HCT116 (cell line): ENCODE measurements around the gene PTDSS2. TPM values are rescaled to one million over a fixed set of nuclear protein-coding genes. Genes with fewer than 3 reads are reported as not detected.

Experiments used
- ATAC-seq: fragments of 200-7000 bp; cut with Tn5 transposase; 2 replicates; pipeline ENCODE4 v1.9.1; 2020; ENCODE audit warnings: mild to moderate bottlenecking, moderate library complexity
- BruUV-seq: library from RNA; stranded (reverse); fragments of 400-500 nt; replicated peaks from 2 replicates; lab custom pipeline; 2021; lab: Mats Ljungman, UMichigan
- CTCF ChIA-PET: fragments of 300-600 bp; sonication (Branson Sonifier 250); formaldehyde crosslinking; loops from one replicate; lab custom pipeline; 2021; ENCODE audit warnings: antibody characterized with exemption; lab: Charles Lee
- POLR2A ChIA-PET: fragments of 300-600, 350-600 bp; sonication (Branson Sonifier 250); formaldehyde crosslinking; loops from one replicate; lab custom pipeline; 2021; ENCODE audit warnings: antibody characterized with exemption; lab: Charles Lee
- RAD21 ChIA-PET, 2 experiments: fragments of 300-600 bp; sonication (Branson Sonifier 250); formaldehyde crosslinking; loops; one replicate each; lab custom pipeline; 2023; ENCODE audit warnings: low total read pairs in 2 of 2; ENCODE audit not compliant: uncharacterized antibody in 2 of 2, unreplicated experiment in 2 of 2, low non-redundant PET in 1 of 2; lab: Charles Lee
- DNase-seq: peaks from one replicate; pipeline ENCODE4 v3.0.0-alpha.2; 2010; ENCODE audit warnings: low read depth, low spot score
- H2AFZ ChIP-seq: fragments of 200-600 bp; shearing (Covaris generic), sonication (generic); 2 replicates; pipeline ENCODE4 v1.6.1; 2017; ENCODE audit warnings: low read depth, mixed run types, mixed read lengths, antibody characterized with exemption, low read length; ENCODE audit not compliant: poor library complexity, severe bottlenecking
- H3K27ac ChIP-seq: 2 replicates; pipeline ENCODE4 v1.5.1; 2012; ENCODE audit warnings: low read depth, low read length
- H3K27me3 ChIP-seq: fragments of 200-600 bp; sonication (generic); 2 replicates; pipeline ENCODE4 v1.6.1; 2016; ENCODE audit warnings: mixed run types, low read length, mixed read lengths; ENCODE audit not compliant: insufficient read depth
- H3K36me3 ChIP-seq, 2 experiments: fragments of 200-500 bp in 1 of 2; fragments of 200-600 bp in 1 of 2; sonication (Bioruptor generic) in 1 of 2; sonication (generic) in 1 of 2; 2 replicates each; pipeline versions ENCODE4 v1.5.1 to v1.6.1; 2014 to 2016; ENCODE audit warnings: low read length in 2 of 2, inconsistent platforms in 1 of 2, mixed read lengths in 1 of 2, mixed run types in 1 of 2; ENCODE audit not compliant: insufficient read depth in 2 of 2, control insufficient read depth in 1 of 2
- H3K4me1 ChIP-seq, 2 experiments: fragments of 200-600 bp in 1 of 2; sonication (generic) in 1 of 2; 2 replicates each; pipeline versions ENCODE4 v1.5.1 to v1.6.1; 2012 to 2017; ENCODE audit warnings: low read length in 2 of 2, inconsistent platforms in 1 of 2, mild to moderate bottlenecking in 1 of 2, mixed read lengths in 1 of 2, mixed run types in 1 of 2, moderate library complexity in 1 of 2; ENCODE audit not compliant: insufficient read depth in 2 of 2, control insufficient read depth in 1 of 2
- H3K4me2 ChIP-seq: fragments of 200-600 bp; sonication (generic); 2 replicates; pipeline ENCODE4 v1.6.1; 2017; ENCODE audit warnings: mixed run types, low read length, mixed read lengths
- H3K4me3 ChIP-seq, 2 experiments: fragments of 200-600 bp in 1 of 2; sonication (generic) in 1 of 2; replicated peaks in 1 of 2; 2 replicates each; pipeline ENCODE4 v1.5.1; 2011 to 2016; ENCODE audit warnings: low read length in 2 of 2, control low read depth in 1 of 2, low read depth in 1 of 2, mild to moderate bottlenecking in 1 of 2, mixed read lengths in 1 of 2, mixed run types in 1 of 2
- H3K79me2 ChIP-seq: fragments of 200-600 bp; sonication (generic); 2 replicates; pipeline ENCODE4 v1.6.1; 2017; ENCODE audit warnings: mild to moderate bottlenecking, mixed run types, low read length, moderate library complexity, mixed read lengths; ENCODE audit not compliant: insufficient read depth
- H3K9ac ChIP-seq: fragments of 200-600 bp; sonication (generic); 2 replicates; pipeline ENCODE4 v1.6.1; 2016; ENCODE audit warnings: low read length, mixed read lengths
- H3K9me2 ChIP-seq: fragments of 200-600 bp; sonication (generic), shearing (Covaris generic); 2 replicates; pipeline ENCODE4 v1.6.1; 2017; ENCODE audit warnings: mixed run types, mild to moderate bottlenecking, moderate library complexity; ENCODE audit not compliant: insufficient read depth
- H3K9me3 ChIP-seq, 2 experiments: fragments of 200-500 bp in 1 of 2; fragments of 200-600 bp in 1 of 2; sonication (Bioruptor generic) in 1 of 2; sonication (generic) in 1 of 2; 2 replicates each; pipeline ENCODE4 v1.6.1; 2014 to 2017; ENCODE audit warnings: low read length in 2 of 2, mixed read lengths in 2 of 2, inconsistent platforms in 1 of 2, low read depth in 1 of 2, mild to moderate bottlenecking in 1 of 2, mixed run types in 1 of 2, moderate library complexity in 1 of 2; ENCODE audit not compliant: control insufficient read depth in 1 of 2, insufficient read depth in 1 of 2
- H4K20me1 ChIP-seq: fragments of 200-600 bp; sonication (generic), shearing (Covaris generic); 2 replicates; pipeline ENCODE4 v1.6.1; 2017; ENCODE audit warnings: mixed run types, mild to moderate bottlenecking, moderate library complexity; ENCODE audit not compliant: insufficient read depth
- ATF3 ChIP-seq: IDR thresholded peaks from 2 replicates; pipeline ENCODE4 v1.6.1; 2012
- CBX3 ChIP-seq: IDR thresholded peaks from 2 replicates; pipeline ENCODE4 v1.6.1; 2012; ENCODE audit warnings: low read depth
- CEBPB ChIP-seq: IDR thresholded peaks from 2 replicates; pipeline ENCODE4 v1.6.1; 2012; ENCODE audit warnings: low read depth
- CTCF ChIP-seq, 3 experiments: fragments of 200-600 bp in 1 of 3; sonication (generic) in 1 of 3; IDR thresholded peaks in 2 of 3; conservative IDR thresholded peaks in 1 of 3; 2 replicates each; pipeline ENCODE4 v1.5.1; 2012 to 2017; ENCODE audit warnings: low read depth in 2 of 3, low read length in 2 of 3, antibody characterized with exemption in 1 of 3, borderline replicate concordance in 1 of 3, control low read depth in 1 of 3, mild to moderate bottlenecking in 1 of 3, mixed read lengths in 1 of 3, mixed run types in 1 of 3, moderate library complexity in 1 of 3; ENCODE audit not compliant: insufficient read depth in 1 of 3
- EGR1 ChIP-seq: IDR thresholded peaks from 2 replicates; pipeline ENCODE4 v1.6.1; 2012; ENCODE audit warnings: low read depth
- ELF1 ChIP-seq: IDR thresholded peaks from 2 replicates; pipeline ENCODE4 v1.6.1; 2012; ENCODE audit warnings: low read depth, borderline replicate concordance
- EZH2phosphoT487 ChIP-seq: fragments of 200-600 bp; IDR thresholded peaks from 2 replicates; pipeline ENCODE4 v1.6.1; 2018; ENCODE audit warnings: antibody characterized with exemption, borderline replicate concordance
- JUND ChIP-seq: IDR thresholded peaks from 2 replicates; pipeline ENCODE4 v1.6.1; 2012
- MAX ChIP-seq: IDR thresholded peaks from 2 replicates; pipeline ENCODE4 v1.6.1; 2012
- POLR2A ChIP-seq: IDR thresholded peaks from 2 replicates; pipeline ENCODE4 v1.7.0; 2011; ENCODE audit warnings: borderline replicate concordance; ENCODE audit not compliant: insufficient read depth, insufficient read length; ENCODE audit errors: extremely low read depth
- REST ChIP-seq: IDR thresholded peaks from 2 replicates; pipeline ENCODE4 v1.6.1; 2012; ENCODE audit warnings: low read depth
- SIN3A ChIP-seq: IDR thresholded peaks from 2 replicates; pipeline ENCODE4 v1.6.1; 2012; ENCODE audit warnings: low read depth
- SP1 ChIP-seq: IDR thresholded peaks from 2 replicates; pipeline ENCODE4 v1.6.1; 2012; ENCODE audit warnings: low read depth
- SRF ChIP-seq: IDR thresholded peaks from 2 replicates; pipeline ENCODE4 v1.6.1; 2012; ENCODE audit warnings: low read depth
- TCF7L2 ChIP-seq: IDR thresholded peaks from 2 replicates; pipeline ENCODE4 v1.7.0; 2011; ENCODE audit warnings: borderline replicate concordance, inconsistent platforms; ENCODE audit not compliant: insufficient read depth, insufficient read length; ENCODE audit errors: extremely low read depth
- ZBTB33 ChIP-seq: IDR thresholded peaks from 2 replicates; pipeline ENCODE4 v1.6.1; 2011; ENCODE audit warnings: mild to moderate bottlenecking, low read length, moderate library complexity; ENCODE audit not compliant: insufficient replicate concordance; ENCODE audit errors: extremely low read depth
- ZFX ChIP-seq: fragments of 450-650 bp; IDR thresholded peaks from 2 replicates; pipeline ENCODE4 v1.6.1; 2017
- ZNF274 ChIP-seq: fragments of 200-500 bp; sonication (Bioruptor generic); IDR thresholded peaks from 2 replicates; pipeline ENCODE4 v1.6.1; 2014; ENCODE audit warnings: mild to moderate bottlenecking, low read depth, low read length, inconsistent platforms
- intact Hi-C: fragments of 100-400 bp; cut with micrococcal nuclease; formaldehyde crosslinking; loops from 2 replicates; pipeline ENCODE4 v1.10.0; 2022
- total RNA-seq: library from RNA; stranded (reverse); gene quantifications from one replicate; pipeline ENCODE4 v1.2.1, GENCODE V29; 2021; ENCODE audit not compliant: unreplicated experiment

The PTDSS2 gene
- total RNA-seq, 1 experiment from 2014 or later: 40.1 TPM

GRCh38 chr11:424232-424631 lies 25.8 kb upstream of the PTDSS2 start:
- DNase-seq (no peak), ATAC-seq (no peak)
- Histone ChIP-seq H3K27ac (no peak overlapping the region), H3K4me1 (no peaks in the 10 kb centered on the region), H2AFZ (no peak overlapping the region), H3K9me2 (no peaks in the 10 kb centered on the region), H3K36me3 (no peaks in the 10 kb centered on the region), H3K9ac (no peak overlapping the region), H3K79me2 (no peaks in the 10 kb centered on the region), H4K20me1 (no peaks in the 10 kb centered on the region), H3K4me2 (no peak overlapping the region), H3K4me3 (no peak overlapping the region), H3K27me3 (no peaks in the 10 kb centered on the region), H3K9me3 (no peaks in the 10 kb centered on the region)
- CTCF ChIA-PET: no interaction called here
- BruUV-seq: no TSS peak
- no peak for TF ChIP-seq ELF1
- TF ChIP-seq JUND: no peak
- TF ChIP-seq ZBTB33: no peak
- no peak for TF ChIP-seq ZNF274
- no peak for TF ChIP-seq REST
- TF ChIP-seq CTCF (IDR thresholded peaks at IDR 0.05 in 2 of 3, conservative IDR thresholded peaks at IDR 0.05 in 1 of 3; ENCODE audit: borderline replicate concordance in 1 of 3, insufficient read depth in 1 of 3, low read depth in 2 of 3, low read length in 2 of 3): no peak
- TF ChIP-seq EGR1: no peak
- TF ChIP-seq CEBPB: no peak
- no peak for TF ChIP-seq SP1
- TF ChIP-seq CBX3: no peak
- TF ChIP-seq EZH2phosphoT487: no peak
- TF ChIP-seq ZFX: no peak
- no peak for TF ChIP-seq ATF3
- no peak for TF ChIP-seq POLR2A
- TF ChIP-seq SRF: no peak
- TF ChIP-seq SIN3A: no peak
- no peak for TF ChIP-seq TCF7L2
- no peak for TF ChIP-seq MAX
- RAD21 ChIA-PET: no interaction called here
- POLR2A ChIA-PET: no interaction called here
- intact Hi-C loops: no loop called here
